ENCODE measurements around the gene LYPD6.

DNA sequence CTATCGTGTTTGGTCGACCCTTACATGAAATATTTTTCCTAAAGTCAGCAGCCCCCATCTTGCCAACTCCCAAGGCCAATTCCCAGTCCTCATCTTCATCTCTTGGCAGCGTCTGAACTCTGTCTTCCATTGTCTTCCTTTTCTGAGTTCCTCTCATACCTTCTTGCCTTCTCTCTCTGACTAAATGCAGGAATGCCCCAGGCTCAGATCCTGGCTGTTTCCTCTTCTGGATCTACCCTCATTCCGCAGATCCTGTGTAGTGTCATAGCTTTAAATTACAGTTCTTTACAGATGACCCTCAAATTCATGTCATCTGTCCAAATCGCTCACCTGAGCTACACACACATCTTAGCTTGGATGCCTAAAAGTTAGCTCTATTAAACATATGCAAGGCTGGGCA is 162.5 kb downstream of the LYPD6 start:
- TF ChIP-seq CTCF (IDR thresholded peaks at IDR 0.05) (no peak), EZH2 (IDR thresholded peaks at IDR 0.05; ENCODE audit: borderline replicate concordance, insufficient read depth, low read depth, low read length, poor library complexity, severe bottlenecking) (no peak)
